Activated CD4-positive, alpha-beta T cell treated with anti-CD3 and anti-CD28 coated beads for 1 hour (primary cell): Measurements from ENCODE around the gene TLE2.

Experiments
- DNase-seq: peaks from one replicate; pipeline ENCODE4 v3.0.0-alpha.2; 2020

TLE2 gene

DNA sequence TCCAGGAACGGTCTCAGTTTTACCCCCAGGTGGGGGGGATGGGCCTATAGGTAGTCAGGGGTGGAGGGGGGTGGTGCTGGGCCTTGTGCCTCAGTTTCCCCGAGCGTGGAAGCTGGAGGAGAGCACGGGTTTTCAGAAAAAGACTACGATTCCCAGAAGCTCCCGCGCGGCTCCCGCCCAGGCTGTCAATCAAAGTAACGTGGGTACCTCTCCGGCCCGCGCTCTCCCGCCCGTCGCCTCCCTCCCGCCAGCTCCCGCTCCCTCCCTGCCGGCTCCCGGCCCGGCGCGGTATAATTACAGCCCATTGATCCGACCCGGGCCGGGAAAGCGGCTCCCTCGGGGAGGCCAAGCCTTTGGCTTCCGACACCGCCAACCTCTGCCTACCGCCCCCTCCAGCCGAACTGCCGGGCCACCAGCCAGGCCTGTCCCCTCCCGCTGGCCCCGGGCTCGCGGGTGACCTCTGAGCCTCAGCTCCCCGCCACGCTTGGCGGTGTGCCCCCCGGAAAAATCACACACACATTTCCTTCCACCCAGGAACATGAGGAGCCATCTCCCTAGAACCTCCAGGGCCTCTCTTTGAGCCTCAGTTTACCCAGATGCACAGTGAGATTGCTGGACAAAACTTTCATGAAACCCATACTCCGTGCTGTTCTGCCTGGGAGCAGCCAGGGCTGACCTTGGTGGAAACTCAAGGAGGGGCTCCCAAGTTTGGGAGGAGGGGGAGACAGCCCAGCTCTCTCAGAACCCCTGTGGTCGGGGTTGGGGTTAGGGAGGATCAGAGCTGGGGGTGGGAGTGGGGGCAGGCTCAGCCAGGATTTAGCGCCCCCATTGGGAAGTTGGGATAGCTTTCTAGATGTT, 7.3 kb upstream of the TLE2 start:
- DNase-seq, result peak; percentile 66

DNA sequence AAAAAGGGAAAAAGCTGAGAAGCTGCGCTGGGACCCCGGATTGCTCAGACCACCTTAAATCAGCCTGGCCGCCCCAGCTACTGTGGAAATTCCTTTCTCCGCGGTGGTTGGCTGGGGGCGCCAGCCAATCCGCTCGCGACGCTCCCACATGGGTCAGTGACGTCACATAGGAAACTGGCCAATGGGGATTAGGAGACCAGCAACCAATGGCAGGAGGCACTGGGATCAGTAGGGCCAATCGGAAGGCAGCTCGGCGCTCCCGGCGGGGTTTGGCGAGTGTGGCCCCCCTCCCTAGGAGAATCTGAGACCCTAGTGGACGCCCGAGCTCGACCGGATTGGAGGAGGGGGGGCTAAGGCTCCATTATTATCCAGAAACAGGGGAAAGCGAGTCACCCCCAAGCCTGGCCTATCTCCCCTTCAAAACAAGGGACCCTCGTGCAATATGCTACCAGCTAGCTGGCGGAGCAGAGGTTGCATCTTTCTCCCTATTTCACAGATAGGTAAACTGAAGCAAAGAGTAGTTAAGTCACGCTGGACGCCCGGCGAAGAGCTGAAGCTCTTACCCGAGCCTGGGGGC, 6.5 kb upstream of the TLE2 start:
- peak; percentile 90 for DNase-seq

DNA sequence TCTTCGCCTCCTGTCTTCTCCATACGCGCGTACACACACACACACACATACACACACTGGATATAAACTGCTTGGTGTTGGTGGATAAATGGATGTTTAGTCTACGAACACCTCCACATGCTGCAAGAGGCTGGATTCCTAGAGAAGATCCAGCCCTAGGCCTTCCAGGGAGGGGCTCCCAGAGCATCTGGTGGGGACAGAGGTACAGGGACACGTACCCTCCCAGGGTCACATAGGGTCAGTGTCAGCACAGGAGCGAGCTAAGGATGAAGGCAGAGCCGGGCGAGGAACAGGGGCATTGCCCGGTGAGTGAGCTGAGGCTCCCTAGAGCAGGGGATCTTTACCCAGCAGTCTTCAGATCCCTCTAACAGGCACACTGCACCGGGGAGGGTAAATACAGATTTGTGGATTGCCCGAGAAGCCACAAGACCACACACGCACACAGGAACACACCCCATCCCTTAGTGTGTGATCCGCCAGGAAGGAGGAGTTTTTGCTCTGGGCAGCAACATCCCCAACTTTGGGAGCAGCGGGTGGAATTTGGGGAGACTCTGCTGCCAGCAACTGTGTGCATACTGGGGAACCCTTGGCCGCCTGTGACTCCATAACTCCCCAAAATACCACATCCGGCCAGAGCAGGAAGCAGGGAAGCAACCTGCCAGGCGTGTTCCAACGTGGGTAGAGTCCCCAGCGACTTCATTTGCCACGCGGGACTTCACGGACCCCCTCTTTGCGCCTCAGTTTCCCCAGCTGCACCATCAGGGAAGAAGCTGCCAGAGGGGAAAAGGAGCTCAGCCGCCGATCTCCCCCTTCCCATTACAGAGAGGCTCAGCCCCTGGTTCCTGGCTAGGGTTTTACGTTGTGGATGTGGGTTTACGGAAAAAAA, 5.8 kb upstream of the TLE2 start:
- no peak for DNase-seq

DNA sequence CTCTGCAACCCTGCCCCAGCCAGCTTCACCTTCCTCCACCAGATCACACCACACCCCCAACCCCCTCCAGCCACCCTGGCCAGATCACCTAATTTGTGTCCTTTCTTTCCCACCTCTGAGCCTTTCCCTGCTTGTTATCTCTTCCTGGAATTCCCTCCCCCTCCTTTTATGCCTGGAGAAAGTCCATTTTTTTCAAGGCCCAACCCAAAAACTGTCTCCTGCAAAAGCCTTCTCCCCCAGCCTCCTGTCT, 5.3 kb upstream of the TLE2 start:
- DNase-seq, result no peak

DNA sequence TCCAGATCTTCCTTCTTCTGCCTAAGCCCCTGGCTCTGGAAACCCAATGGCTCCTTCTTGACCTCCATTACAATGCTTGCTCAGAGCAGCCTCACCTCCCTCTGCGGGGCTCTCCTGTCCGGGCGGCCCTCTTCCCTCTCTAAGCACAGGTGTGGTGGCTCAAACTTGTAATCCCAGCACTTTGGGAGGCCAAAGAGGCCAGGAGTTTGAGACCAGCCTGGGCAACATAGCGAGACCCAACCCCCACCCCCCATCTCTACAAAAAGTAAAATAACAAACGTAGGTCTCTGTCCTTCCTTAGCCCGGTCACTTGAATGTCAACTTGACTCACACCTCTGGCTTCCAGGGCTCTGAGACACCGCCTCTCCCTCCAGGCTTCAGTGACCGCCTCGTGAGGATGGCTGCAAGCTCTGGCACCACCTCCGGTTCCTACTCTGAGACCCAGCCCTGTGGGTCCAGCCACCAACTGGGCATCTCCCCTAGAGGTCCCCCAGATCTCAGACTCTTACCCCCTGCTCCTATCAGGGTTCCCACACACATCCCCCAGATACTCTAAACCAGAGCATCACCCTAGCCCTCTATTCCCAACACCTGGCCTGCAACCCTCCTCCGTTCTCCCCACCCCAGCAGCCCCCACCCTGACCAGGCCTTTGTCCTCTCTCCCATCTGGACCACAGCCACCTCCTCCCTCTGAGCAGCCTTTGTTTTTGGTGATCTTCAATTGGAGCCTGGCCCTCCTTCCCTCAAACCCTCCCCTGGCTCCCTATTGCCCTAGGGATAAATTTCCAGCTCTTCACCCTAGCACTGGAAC, 4.7 kb upstream of the TLE2 start:
- DNase-seq, result no peak

DNA sequence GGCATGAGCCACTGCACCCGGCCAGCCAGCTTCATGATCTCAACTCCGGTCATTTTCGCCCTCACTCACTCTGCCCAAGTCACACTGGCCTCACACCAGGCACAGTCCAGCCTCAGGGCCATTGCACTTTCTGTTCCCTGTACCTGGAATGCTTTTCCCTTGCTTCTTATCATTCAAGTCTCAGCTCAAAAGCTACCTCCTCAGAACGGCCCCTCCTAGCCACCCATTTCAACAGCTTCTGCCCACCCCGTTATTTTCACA, 2.5 kb upstream of the TLE2 start:
- no peak for DNase-seq

DNA sequence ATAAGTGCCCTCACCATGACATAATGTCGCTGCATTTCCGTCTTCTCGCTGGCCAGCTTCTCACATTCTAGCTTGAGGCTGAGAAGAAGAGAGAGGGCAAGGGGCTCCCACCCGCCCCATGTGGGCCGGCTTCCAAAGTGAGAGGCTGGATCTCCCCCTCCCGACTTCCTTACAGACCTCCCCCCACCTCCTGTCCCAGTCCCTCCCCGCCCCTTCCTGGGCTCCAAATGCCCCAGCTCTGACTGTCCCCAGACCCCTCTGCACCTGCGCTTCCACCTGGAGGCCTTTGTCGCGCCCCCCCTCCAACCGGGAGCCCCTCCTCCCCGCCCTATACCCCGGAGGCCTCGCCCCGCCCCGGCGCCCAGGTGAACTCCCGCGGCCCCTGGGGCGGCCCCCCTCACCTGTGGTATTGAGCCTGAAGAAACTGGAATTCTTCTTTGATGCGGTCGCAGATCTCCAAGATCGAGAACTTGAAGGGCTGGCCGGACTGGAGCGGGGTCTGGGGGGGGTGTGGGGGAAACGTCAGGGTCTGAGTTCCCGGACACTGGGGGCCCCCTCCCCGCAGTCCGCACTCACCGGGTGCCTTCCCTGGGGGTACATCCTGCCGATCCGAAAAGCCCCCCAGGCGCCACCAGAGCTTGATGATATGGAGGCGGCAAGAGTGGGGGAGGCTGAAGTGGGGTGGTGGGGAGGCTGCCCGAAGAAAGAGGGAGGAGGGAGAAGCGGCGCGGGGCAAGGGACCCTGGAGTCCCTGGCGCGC, 595 bp downstream of the TLE2 start:
- no peak for DNase-seq

DNA sequence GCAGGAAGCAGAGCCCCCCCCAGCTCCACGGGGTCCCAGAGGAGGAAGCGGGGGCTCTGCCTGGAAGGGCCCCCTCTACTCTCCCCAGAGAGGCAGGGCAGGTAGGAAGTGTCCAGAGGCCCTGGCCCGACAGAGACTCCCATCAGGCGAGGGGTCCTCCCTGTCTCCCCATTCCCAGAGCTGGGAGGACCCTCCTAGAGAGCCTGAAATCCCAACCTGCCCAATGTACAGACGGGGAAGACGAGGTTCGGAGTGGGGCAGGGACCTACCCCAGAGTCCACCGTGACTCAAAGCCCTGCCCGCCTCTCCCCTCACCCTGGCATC, 1.1 kb downstream of the TLE2 start:
- DNase-seq, result no peak

DNA sequence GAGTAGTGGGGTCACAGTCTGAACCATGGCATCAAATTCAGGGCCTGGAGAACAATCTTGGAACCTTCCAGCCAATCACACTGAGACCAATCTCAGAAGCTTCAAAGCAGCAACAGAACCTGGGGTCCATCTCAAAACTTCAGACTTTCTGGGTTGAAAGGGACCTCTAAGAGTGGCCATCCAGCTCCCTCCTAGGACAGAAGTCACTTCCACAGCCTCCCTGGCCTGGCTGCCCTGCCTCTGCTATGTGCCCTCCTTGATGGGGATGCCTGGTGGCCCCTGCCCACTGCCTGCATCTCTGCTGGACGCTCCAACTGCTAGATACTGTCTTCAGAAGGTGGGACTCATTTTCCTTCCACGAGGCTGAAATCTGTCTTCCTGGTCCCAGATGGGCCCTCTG, 1.8 kb downstream of the TLE2 start:
- no peak for DNase-seq

DNA sequence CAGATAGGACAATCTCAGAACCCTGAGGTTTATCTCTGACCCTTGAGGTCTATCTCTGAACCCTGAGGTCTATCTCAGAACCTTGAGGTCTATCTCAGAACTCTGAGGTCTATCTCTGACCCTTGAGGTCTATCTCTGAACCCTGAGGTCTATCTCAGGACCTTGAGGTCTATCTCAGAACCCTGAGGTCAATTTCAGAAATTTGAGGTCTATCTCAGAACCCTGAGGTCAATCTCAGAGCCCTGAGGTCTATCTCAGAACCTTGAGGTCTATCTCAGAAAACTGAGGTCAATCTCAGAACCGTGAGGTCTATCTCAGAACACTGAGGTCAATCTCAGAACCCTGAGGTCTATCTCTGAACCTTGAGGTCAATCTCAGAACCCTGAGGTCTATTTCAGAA, 2.3 kb downstream of the TLE2 start:
- DNase-seq, result no peak

DNA sequence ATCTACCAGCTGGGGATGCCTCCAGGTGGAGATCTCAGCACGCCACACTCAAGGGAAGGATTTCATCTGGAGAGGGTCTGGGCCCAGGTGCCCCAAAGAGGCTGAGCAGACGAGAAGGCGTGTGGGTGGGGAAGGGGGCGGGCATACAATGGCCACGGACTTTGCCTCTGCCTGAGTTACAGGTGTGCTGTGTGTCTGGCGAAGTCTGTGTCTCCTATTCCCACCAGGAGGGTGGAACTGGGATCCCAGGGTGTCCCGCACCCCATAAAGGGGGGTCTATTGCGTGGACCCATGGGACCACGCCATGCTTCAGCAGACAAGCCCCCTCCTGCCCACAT, 3.6 kb downstream of the TLE2 start:
- DNase-seq, result no peak

DNA sequence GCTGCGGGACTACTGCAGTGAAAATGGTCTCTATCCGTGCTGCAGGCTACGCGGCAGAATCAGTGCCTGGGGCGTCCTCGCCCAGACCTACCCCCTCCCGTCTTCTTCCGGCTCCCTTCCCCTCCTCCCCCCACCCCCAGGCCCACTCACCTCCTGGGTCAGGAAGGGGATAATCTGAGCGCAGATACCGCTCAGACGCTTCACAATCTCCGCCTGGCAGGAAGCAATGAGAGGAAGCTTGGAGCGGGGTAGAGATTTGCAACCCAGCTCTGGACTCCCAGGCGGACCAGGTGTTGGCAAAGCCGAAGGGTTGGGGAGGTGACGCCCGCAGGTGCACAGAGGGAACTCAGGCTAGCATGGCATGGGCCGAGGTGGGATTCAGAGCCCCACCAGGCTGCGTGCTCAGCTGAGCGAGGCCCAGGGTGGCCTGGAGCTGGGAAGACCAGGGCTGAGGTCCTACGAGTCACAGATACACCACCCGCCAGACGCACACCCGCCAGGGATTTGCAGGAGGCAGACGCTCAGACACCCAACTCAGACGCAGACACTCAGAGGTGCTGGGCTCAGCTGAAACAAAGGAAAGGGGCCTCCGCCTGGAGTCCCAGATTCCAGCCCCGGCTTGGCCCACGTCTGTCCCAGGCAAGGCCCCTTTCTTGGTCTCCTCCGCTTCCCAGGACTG, 4.1 kb downstream of the TLE2 start:
- no peak for DNase-seq

DNA sequence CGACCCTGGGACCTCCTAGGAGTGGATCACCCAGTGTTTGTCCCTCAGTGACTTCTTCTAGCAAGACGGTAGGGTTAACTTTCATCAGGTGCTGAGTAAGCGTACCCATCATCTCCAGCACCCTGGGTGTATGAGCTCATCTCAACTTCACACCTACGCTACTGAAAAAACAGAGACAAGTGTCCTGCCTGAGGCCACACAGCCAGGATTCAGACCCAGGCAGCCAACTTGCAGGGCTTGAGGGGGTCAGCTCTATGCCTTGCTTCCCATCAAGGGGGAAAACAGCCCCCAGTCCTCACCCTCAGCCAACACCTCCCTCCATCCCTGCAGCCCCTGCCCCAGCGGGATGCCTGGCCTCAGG, 4.6 kb downstream of the TLE2 start:
- no peak for DNase-seq

DNA sequence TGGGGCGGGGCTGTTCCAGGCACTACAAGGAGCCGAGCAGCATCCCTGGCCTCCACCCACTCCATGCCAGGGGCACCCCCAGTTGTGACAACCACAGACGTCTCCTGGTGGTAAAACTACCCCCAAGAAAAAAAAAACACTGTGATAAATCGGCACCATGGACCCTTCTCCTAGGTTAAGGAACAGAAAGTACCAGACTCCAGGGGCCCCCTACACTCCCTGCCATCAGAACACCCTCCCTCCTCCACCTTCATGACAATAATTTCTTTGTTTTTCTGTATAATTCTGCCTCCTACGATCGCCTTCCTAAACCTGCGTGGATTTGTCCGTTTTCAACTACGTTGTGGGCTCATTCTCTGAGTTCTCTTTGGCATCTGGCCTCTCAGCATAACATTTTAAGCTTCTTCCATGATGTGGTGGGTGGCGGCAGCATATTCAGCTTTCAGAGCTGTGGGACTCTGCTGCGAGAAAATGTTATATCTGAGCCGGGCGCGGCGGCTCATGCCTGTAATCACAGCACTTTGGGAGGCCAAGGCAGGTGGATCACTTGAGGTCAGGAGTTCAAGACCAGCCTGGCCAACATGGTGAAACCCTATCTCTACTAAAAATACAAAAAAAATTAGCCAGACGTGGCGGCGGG, 8.6 kb downstream of the TLE2 start:
- DNase-seq, result no peak

DNA sequence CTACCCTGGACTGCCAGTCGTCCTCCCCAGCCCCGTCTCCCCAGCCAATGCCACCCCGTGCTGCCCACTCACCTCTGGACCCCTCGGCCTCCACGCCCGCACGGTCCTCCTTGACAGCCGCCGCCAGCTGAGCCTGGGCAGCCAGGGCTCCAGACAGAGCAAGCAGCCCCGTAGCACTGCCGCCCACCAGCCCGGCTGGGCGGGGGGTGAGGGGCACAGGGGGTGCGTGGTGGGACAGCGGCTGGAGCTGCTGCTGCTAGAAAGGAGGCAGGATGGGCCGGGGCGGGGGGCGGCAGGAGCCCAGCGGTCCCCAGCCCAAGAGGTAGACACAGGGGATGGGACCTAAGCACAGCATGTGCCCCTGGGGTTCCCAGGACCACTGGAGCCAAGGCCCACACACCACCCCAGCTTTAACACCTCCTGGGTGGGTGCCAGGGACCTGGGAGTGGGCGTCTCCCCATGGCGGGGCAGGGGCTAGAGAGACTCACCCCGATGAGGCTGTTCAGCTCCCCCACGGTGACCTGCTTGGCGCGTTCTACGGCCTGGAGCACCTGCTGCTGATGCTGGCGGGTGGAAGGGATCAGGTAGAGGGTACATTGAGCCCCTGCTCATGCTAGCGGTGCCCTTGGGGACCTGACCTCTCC, 9.7 kb downstream of the TLE2 start:
- no peak for DNase-seq

DNA sequence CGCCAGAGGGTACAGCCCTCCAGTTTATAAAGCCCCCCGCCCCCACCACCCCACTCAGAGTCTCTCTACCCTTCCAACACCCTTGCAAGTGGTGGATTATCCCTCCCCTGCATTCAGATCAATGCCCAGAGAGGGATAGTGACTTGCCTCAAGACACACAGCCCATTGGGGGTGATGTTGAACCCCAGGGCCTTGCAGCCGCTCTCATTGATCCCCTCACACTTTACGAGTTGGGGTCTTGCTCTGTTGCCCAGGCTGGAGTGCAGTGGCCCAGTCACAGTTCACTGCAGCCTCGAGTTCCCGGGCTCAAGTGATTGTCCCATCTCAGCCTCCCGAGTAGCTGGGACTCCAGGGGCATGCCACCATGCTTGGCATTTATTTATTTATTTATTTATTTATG, 11.2 kb downstream of the TLE2 start:
- DNase-seq, result no peak

DNA sequence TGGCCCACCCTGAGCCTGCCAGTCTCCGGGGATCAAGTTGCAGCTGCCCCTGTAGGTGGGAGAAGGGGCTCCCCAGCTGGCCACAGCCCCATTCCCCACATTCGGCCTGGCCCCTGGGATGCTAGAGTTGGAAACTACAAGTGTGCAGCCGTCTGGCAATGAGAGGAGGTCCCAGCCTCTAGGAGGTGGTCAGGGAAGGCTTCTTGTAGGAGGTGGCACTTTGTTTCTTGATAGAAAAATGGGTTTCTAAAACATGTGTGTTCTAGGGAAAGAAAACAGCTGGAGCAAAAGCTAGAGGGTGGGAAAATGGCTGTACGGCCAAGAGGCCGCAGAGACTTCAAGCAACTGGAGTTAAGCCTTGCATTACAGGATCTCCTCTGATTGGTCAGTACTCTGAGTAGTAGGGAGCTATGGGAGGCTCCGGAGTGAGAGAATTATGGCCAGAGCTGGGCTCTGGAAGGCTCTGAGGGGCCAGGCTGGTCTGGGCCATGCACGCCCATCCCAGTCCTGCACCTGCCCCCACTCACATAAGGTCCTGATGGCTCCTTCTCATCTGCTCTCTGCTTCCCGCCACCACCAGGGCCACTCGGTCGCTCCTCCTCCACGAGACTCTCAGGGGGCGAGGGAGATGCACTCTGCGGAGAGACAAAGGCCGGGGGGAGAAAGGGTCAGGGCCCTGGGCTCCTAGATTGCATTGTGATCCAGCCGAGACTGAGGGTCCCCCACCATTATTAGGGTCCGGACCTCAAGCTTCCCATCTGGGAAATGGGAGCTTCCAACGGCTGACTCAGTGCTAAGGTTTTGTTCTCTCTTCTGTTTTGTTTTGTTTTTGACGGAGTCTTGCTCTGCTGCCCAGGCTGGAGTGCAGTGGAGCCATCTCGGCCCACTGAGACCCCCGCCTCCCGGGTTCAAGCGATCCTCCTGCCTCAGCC, 13.7 kb downstream of the TLE2 start:
- no peak for DNase-seq

DNA sequence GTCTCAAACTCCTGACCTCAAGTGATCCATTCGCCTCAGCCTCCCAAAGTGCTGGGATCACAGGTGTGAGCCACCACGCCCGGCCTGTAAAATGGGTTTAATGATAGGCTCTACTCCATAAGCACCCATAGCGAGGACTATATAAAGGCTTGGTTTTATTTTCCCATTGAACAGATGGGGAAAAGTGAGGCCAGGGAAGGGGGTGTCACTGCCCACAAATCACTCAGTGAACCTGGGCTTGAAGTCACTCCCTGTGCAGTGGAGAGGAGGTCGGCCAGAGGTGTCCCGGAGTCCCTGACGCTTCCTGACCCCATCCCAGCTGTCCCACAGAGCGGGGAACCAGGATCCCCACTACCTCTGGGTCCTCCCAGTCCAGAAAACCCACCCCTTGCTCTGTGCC, 14.9 kb downstream of the TLE2 start:
- DNase-seq, result no peak

DNA sequence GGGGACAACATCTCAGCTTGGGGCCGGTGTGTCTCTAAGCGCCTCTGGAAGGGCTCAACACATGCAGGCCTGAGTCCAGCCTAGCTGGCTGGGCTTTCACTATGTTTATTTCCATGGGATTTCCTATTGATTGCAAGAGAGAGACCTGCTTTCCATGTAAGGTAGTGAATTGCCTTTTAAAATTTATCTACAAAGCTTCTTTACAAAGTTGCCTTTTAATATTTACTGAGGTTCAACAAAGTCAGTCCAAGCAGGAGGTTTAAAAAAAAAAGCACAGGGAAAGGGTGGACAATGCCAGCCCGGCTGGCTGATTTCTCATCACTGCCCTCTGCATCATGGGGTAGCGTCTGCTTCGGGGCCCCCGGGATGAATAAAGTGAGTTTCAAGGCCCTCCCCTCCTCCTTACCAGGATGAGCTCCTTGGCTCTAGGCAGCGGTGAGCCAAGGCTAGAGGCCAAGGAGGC, 15.8 kb downstream of the TLE2 start:
- no peak for DNase-seq

DNA sequence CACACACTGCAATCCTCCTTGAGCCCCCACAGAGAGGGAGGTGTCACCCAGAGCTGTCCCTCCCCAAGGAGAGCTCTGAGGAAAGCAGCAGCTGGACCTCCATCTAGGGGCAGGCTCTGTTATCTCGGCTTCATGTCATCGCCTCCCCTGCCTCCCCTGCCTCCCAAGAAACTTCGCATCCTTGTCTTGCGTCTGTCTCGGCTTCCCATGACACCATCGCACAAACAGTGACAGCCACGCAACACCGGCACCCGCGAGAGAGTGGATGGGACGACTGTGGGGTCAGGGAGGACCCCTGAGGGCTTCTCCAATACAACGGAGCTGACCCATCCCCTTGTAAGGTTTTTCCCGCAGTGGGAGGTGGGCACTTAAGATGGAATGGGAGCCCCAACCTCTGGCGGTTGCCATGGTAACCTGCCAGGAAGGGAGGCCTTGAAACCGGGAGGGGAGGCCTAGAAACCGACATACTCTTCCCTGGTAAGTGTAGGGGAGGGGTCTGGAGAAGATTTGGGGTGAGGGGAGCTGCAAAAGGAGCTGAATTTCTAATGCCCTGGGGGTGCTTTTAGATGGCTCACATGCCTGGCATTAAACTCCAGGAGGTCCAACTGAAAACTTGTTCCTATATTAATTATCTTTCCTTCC, 16.3 kb downstream of the TLE2 start:
- DNase-seq, result no peak
